Measurements from ENCODE around the gene RRP36. TPM values are rescaled to one million over a fixed set of nuclear protein-coding genes. Genes with fewer than 3 reads are reported as not detected.
"Not testable (repeated sequence)": the region's sequence is repeated elsewhere in the genome, so short reads cannot be mapped to it uniquely, and the experiment has no call there.

RRP36 gene
- total RNA-seq, 1 donor from 2014 or later: 89.1 TPM

GRCh38 chr6:43040542-43041257, 19.3 kb downstream of the RRP36 start:
- Mint-ChIP-seq H3K9me3 (no peaks in the 10 kb centered on the region), H3K4me3 (no peak overlapping the region), H3K27me3 (ENCODE audit: low read depth) (no peaks in the 10 kb centered on the region), H3K4me1 (no peaks in the 10 kb centered on the region), H3K36me3 (ENCODE audit: low read depth) (peaks cover 9% of the 10 kb centered on the region), H3K27ac (ENCODE audit: unreplicated experiment) (no peak overlapping the region)
- no peak for DNase-seq (ENCODE audit: low read depth, low spot score)
- TF ChIP-seq CTCF (conservative IDR thresholded peaks at IDR 0.05): no peak

GRCh38 chr6:43041475-43041874, 20.1 kb downstream of the RRP36 start:
- DNase-seq (ENCODE audit: low read depth, low spot score); H3K27me3 Mint-ChIP-seq (ENCODE audit: low read depth); H3K9me3 Mint-ChIP-seq; H3K36me3 Mint-ChIP-seq (ENCODE audit: low read depth); H3K4me3 Mint-ChIP-seq; H3K4me1 Mint-ChIP-seq: not testable (repeated sequence)
- peak overlapping the region; percentile 43 for H3K27ac Mint-ChIP-seq (ENCODE audit: unreplicated experiment)

- H3K36me3 Mint-ChIP-seq (ENCODE audit: low read depth): peaks cover 9% of the 10 kb centered on the region
- DNase-seq (ENCODE audit: low read depth, low spot score): no peak
- no peak overlapping the region for H3K4me3 Mint-ChIP-seq
- no peaks in the 10 kb centered on the region for H3K27me3 Mint-ChIP-seq (ENCODE audit: low read depth)
- H3K9me3 Mint-ChIP-seq: no peaks in the 10 kb centered on the region
- no peak overlapping the region for H3K27ac Mint-ChIP-seq (ENCODE audit: unreplicated experiment)
- no peaks in the 10 kb centered on the region for H3K4me1 Mint-ChIP-seq
- TF ChIP-seq CTCF (conservative IDR thresholded peaks at IDR 0.05): no peak
Measured at GRCh38 chr6:43043310-43043709, 21.9 kb downstream of the RRP36 start.

- no peak for TF ChIP-seq CTCF (conservative IDR thresholded peaks at IDR 0.05)
- Mint-ChIP-seq H3K4me3 (no peak overlapping the region), H3K27me3 (ENCODE audit: low read depth) (no peaks in the 10 kb centered on the region), H3K4me1 (peaks cover under 1% of the 10 kb centered on the region), H3K9me3 (no peaks in the 10 kb centered on the region), H3K27ac (ENCODE audit: unreplicated experiment) (no peak overlapping the region), H3K36me3 (ENCODE audit: low read depth) (peaks cover 5% of the 10 kb centered on the region)
- DNase-seq (ENCODE audit: low read depth, low spot score): no peak
Measured at GRCh38 chr6:43045371-43045930, 24.0 kb downstream of the RRP36 start.

- Mint-ChIP-seq H3K27me3 (ENCODE audit: low read depth) (no peaks in the 10 kb centered on the region), H3K4me1 (peaks cover 21% of the 10 kb centered on the region), H3K27ac (ENCODE audit: unreplicated experiment) (no peak overlapping the region), H3K9me3 (no peaks in the 10 kb centered on the region), H3K4me3 (no peak overlapping the region), H3K36me3 (ENCODE audit: low read depth) (peaks cover 7% of the 10 kb centered on the region)
- TF ChIP-seq CTCF (conservative IDR thresholded peaks at IDR 0.05): no peak
- no peak for DNase-seq (ENCODE audit: low read depth, low spot score)
Measured at GRCh38 chr6:43047998-43048397, 26.6 kb downstream of the RRP36 start.

GRCh38 chr6:43050981-43051380, 29.6 kb downstream of the RRP36 start:
- H3K27me3 Mint-ChIP-seq (ENCODE audit: low read depth): no peaks in the 10 kb centered on the region
- DNase-seq (ENCODE audit: low read depth, low spot score): no peak
- TF ChIP-seq CTCF (conservative IDR thresholded peaks at IDR 0.05): no peak
- H3K4me1 Mint-ChIP-seq: peaks cover 32% of the 10 kb centered on the region
- no peak overlapping the region for H3K27ac Mint-ChIP-seq (ENCODE audit: unreplicated experiment)
- no peaks in the 10 kb centered on the region for H3K9me3 Mint-ChIP-seq
- H3K36me3 Mint-ChIP-seq (ENCODE audit: low read depth): peaks cover 9% of the 10 kb centered on the region
- peak overlapping the region; percentile 94 for H3K4me3 Mint-ChIP-seq
